Measurements from ENCODE around the gene C16orf54. TPM values are rescaled to one million over a fixed set of nuclear protein-coding genes. Genes with fewer than 3 reads are reported as not detected.
"Not testable (repeated sequence)": the region's sequence is repeated elsewhere in the genome, so short reads cannot be mapped to it uniquely, and the experiment has no call there.

Gene C16orf54
- total RNA-seq, 3 donors from 2014 or later: 6.8 to 8.8 (median 7.2) TPM

DNA sequence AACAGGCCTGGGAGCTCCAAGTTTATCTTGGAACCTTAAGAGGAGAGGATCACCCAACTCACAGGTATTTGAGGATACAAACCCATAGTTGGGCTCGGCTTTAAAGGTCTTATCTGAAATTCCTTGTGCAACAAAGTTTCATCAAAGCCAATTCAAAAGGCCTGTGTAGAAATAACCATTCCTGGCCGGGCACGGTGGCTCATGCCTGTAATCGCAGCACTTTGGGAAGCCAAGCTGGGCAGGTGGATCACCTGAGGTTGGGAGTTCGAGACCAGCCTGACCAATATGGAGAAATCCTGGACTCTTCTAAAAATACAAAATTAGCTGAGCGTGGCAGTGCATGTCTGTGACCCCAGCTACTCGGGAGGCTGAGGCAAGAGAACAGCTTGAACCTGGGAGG is 28.7 kb downstream of the C16orf54 start:
- Mint-ChIP-seq H3K4me1 (ENCODE audit: low read depth) (peaks cover 8% of the 10 kb centered on the region), H3K9me3 (no peaks in the 10 kb centered on the region), H3K4me3 (no peak overlapping the region), H3K27me3 (ENCODE audit: low read depth) (no peaks in the 10 kb centered on the region), H3K36me3 (ENCODE audit: insufficient read depth) (no peaks in the 10 kb centered on the region)
- ATAC-seq (no peak), DNase-seq (no peak)

GRCh38 chr16:29714972-29715371 is 30.8 kb downstream of the C16orf54 start:
- H3K4me3 Mint-ChIP-seq: no peak overlapping the region
- ATAC-seq (no peak), DNase-seq (no peak)
- H3K27me3 Mint-ChIP-seq (ENCODE audit: low read depth): no peaks in the 10 kb centered on the region
- no peaks in the 10 kb centered on the region for H3K9me3 Mint-ChIP-seq
- peaks cover 8% of the 10 kb centered on the region for H3K4me1 Mint-ChIP-seq (ENCODE audit: low read depth)
- no peaks in the 10 kb centered on the region for H3K36me3 Mint-ChIP-seq (ENCODE audit: insufficient read depth)

- Mint-ChIP-seq H3K4me3 (no peak overlapping the region), H3K4me1 (ENCODE audit: low read depth) (peaks cover 13% of the 10 kb centered on the region), H3K9me3 (no peaks in the 10 kb centered on the region), H3K36me3 (ENCODE audit: insufficient read depth) (no peaks in the 10 kb centered on the region), H3K27me3 (ENCODE audit: low read depth) (no peaks in the 10 kb centered on the region)
- DNase-seq (no peak), ATAC-seq (no peak)
Measured at GRCh38 chr16:29714396-29714795, 31.4 kb downstream of the C16orf54 start.

GRCh38 chr16:29712809-29713208 is 33.0 kb downstream of the C16orf54 start:
- DNase-seq (no peak), ATAC-seq (no peak)
- no peaks in the 10 kb centered on the region for H3K9me3 Mint-ChIP-seq
- no peaks in the 10 kb centered on the region for H3K36me3 Mint-ChIP-seq (ENCODE audit: insufficient read depth)
- peaks cover 14% of the 10 kb centered on the region for H3K4me1 Mint-ChIP-seq (ENCODE audit: low read depth)
- no peak overlapping the region for H3K4me3 Mint-ChIP-seq
- H3K27me3 Mint-ChIP-seq (ENCODE audit: low read depth): no peaks in the 10 kb centered on the region

- ATAC-seq: peak; percentile 98
- H3K4me1 Mint-ChIP-seq (ENCODE audit: low read depth): peaks cover 14% of the 10 kb centered on the region
- no peaks in the 10 kb centered on the region for H3K9me3 Mint-ChIP-seq
- H3K36me3 Mint-ChIP-seq (ENCODE audit: insufficient read depth): no peaks in the 10 kb centered on the region
- peak; percentile 11 for DNase-seq
- no peaks in the 10 kb centered on the region for H3K27me3 Mint-ChIP-seq (ENCODE audit: low read depth)
- H3K4me3 Mint-ChIP-seq: no peak overlapping the region
Measured at GRCh38 chr16:29710227-29711219, 35.3 kb downstream of the C16orf54 start.

DNA sequence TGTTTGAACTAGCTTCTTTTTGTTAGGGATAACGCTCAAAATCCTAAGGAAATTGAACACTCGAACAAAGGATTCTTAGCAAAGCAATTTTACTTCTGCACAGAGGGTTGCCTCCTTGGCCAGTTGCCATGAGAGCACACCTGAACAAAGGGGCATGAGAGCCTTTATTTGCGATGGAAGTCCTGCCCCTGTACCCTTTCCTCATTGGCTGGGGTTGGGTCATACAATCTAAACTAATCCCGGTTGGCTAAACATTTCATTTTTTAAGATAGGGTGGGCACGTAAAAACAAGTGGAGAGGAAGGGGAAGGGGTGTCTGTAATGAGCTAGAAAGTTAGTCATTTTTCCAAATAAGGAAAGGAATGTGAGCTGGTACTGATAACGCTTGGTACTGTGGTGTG is 36.1 kb downstream of the C16orf54 start:
- not testable (repeated sequence) for ATAC-seq; H3K4me3 Mint-ChIP-seq; H3K27me3 Mint-ChIP-seq (ENCODE audit: low read depth); H3K9me3 Mint-ChIP-seq; DNase-seq; H3K36me3 Mint-ChIP-seq (ENCODE audit: insufficient read depth)
- H3K4me1 Mint-ChIP-seq (ENCODE audit: low read depth): peaks cover 17% of the 10 kb centered on the region

GRCh38 chr16:29708917-29709600 is 36.7 kb downstream of the C16orf54 start:
- H3K4me1 Mint-ChIP-seq (ENCODE audit: low read depth): peaks cover 17% of the 10 kb centered on the region
- no peaks in the 10 kb centered on the region for H3K36me3 Mint-ChIP-seq (ENCODE audit: insufficient read depth)
- no peak overlapping the region for H3K4me3 Mint-ChIP-seq
- H3K9me3 Mint-ChIP-seq: no peaks in the 10 kb centered on the region
- DNase-seq (no peak), ATAC-seq (no peak)
- no peaks in the 10 kb centered on the region for H3K27me3 Mint-ChIP-seq (ENCODE audit: low read depth)

DNA sequence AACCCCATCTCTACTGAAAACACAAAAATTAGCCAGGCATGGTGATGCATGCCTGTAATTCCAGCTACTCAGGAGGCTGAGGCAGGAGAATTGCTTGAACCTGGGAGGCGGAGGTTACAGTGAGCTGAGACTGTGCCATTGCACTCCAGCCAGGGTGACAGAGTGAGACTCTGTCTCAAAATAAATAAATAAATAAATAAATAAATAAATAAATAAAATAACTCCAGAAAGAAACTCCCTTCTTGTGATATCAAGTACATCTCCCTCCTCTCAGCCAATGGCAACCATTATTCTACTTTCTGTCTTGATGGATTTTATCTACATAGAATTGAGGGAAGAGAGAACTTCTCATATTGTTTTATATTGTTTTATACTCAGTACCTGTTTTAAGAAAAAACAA is 38.6 kb downstream of the C16orf54 start:
- H3K27me3 Mint-ChIP-seq (ENCODE audit: low read depth); H3K9me3 Mint-ChIP-seq; DNase-seq; H3K4me3 Mint-ChIP-seq; H3K36me3 Mint-ChIP-seq (ENCODE audit: insufficient read depth); ATAC-seq: not testable (repeated sequence)
- peaks cover 31% of the 10 kb centered on the region for H3K4me1 Mint-ChIP-seq (ENCODE audit: low read depth)

DNA sequence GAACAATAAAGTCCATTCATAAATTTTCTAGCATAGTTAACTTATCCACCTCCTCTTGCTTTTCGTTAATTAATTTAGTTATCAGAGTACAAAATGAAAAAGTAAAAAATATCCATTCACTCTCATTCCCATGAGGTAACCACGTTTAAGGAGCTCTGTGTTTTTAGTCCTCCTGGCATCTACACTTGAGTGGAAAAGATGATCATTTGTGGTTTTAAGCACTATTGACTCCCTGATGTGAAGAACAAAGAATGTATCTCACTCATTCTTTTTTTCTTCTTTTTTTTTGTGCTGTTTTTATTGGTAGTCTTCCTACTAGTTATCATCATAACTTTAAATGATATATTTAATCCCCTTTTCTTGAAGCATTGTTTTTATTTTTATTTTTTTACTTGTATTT is 40.8 kb downstream of the C16orf54 start:
- ATAC-seq (no peak), DNase-seq (no peak)
- Mint-ChIP-seq H3K9me3 (no peaks in the 10 kb centered on the region), H3K27me3 (ENCODE audit: low read depth) (no peaks in the 10 kb centered on the region), H3K4me1 (ENCODE audit: low read depth) (peaks cover 39% of the 10 kb centered on the region), H3K4me3 (no peak overlapping the region), H3K36me3 (ENCODE audit: insufficient read depth) (no peaks in the 10 kb centered on the region)

DNA sequence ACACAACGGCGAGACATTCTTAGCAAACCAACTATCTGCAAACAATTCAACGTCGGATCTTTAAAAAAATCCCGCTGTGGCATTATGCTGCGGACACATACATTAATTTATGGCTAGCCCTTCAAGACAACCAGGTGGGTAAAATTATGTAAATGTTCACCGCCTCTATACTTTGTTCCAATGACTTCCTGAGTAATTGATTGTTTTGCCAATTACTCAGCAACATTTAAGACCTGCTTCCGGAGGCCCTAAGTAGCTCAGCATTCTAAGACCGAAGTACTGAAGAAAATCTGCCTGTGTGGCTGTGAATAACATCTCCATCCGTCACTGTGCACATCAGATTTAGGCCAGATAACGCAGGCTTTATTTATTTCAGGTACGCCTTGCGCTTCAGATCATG is 43.5 kb downstream of the C16orf54 start:
- no peaks in the 10 kb centered on the region for H3K9me3 Mint-ChIP-seq
- peaks cover 33% of the 10 kb centered on the region for H3K4me1 Mint-ChIP-seq (ENCODE audit: low read depth)
- H3K4me3 Mint-ChIP-seq: peak overlapping the region; percentile 48
- H3K36me3 Mint-ChIP-seq (ENCODE audit: insufficient read depth): no peaks in the 10 kb centered on the region
- peak; percentile 50 to 64 for ATAC-seq
- DNase-seq: no peak
- H3K27me3 Mint-ChIP-seq (ENCODE audit: low read depth): no peaks in the 10 kb centered on the region

GRCh38 chr16:29701214-29701555 is 44.6 kb downstream of the C16orf54 start:
- H3K27me3 Mint-ChIP-seq (ENCODE audit: low read depth): no peaks in the 10 kb centered on the region
- H3K9me3 Mint-ChIP-seq: no peaks in the 10 kb centered on the region
- no peaks in the 10 kb centered on the region for H3K36me3 Mint-ChIP-seq (ENCODE audit: insufficient read depth)
- no peak overlapping the region for H3K4me3 Mint-ChIP-seq
- ATAC-seq (no peak), DNase-seq (no peak)
- peaks cover 33% of the 10 kb centered on the region for H3K4me1 Mint-ChIP-seq (ENCODE audit: low read depth)

DNA sequence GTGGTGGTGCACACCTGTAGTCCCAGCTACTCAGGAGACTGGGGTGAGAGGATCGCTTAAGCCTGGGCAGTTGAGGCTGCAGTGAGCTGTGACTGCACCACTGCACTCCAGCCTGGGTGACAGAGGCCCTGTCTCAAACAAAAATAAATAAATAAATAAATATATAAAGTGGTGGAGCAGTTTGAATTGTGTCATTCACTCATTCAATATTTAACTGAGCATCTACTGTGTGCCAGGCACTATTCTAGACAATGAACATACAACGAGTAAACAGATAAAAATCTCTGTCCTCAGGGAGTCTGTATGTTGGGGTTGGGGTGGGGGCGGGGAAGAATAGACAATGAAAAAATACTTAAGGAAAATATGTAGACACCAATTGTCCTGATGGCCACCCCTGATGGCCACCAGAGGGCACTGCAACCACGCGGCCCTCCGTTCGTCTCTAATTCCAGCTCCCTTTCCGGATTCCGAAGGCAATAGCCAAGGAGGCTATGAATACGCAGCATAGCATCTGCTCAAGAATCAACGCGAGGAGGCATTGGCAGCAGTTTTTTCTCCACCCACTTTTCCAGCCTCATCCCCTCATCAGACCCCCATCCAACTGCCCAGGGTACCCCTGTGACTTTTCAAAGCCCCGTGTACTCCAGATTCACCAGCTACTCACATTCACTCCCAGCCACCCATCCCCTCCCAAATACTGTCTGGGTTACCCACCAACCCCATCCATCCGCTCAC is 45.4 kb downstream of the C16orf54 start:
- Mint-ChIP-seq H3K36me3 (ENCODE audit: insufficient read depth) (no peaks in the 10 kb centered on the region), H3K4me1 (ENCODE audit: low read depth) (peaks cover 33% of the 10 kb centered on the region), H3K4me3 (peak overlapping the region; percentile 65), H3K9me3 (no peaks in the 10 kb centered on the region), H3K27me3 (ENCODE audit: low read depth) (no peaks in the 10 kb centered on the region)
- ATAC-seq (peak; percentile 49 to 59), DNase-seq (peak; percentile 72)

GRCh38 chr16:29699324-29700219 is 46.2 kb downstream of the C16orf54 start:
- DNase-seq: no peak
- ATAC-seq: no peak
- H3K27me3 Mint-ChIP-seq (ENCODE audit: low read depth): no peaks in the 10 kb centered on the region
- H3K9me3 Mint-ChIP-seq: no peaks in the 10 kb centered on the region
- H3K4me1 Mint-ChIP-seq (ENCODE audit: low read depth): peaks cover 30% of the 10 kb centered on the region
- no peaks in the 10 kb centered on the region for H3K36me3 Mint-ChIP-seq (ENCODE audit: insufficient read depth)
- H3K4me3 Mint-ChIP-seq: no peak overlapping the region

All from activated T-cell treated with anti-CD3 and anti-CD28 coated beads, Interleukin-2, amount 50 U/mL, for 4 hours (primary cell).